COLO829 (cell line): Measurements from ENCODE around the gene CMSS1.

Experiments used
- DNase-seq: peaks from one replicate; pipeline ENCODE4 v3.0.0; 2012; ENCODE audit warnings: low spot score

CMSS1 gene

DNA sequence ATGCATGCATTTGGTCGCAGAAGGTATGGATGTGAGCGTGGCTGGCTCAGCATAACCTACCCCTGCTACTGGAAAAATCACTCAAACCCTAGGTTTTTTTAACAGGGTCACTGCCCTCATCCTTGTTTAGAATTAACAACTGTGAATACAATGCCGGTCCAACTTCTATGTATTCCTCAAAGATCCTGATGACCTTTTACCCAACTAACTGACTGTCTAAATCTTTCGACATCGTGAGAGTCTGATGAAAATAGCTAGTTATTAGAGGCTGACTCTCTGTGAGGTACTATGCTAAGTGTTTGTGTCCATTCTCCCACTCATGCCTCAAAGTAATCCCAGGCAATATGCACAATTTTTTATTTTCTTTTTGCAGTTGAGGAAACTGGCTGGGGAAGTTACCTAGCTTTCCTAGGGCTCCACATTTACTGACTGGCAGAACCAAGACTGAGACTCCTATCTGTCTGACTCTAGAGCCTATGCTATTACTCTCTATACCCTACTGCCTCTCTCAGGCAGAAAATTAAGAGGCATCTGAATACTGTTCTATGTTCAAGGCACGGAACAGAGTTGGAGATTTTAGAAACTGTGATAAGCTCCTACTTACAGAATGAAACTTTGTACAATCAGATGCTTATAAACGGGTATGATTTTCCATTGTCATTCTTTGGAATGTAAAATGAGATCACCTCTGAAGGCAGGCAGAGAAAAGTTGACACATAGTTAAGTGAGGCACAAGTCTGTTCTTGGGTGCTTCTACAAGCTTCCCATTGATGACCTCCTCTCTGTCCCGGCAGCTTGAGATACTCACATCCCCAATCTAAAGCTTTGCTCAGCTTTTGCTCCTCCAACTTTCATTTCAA lies 240.3 kb downstream of the CMSS1 start:
- no peak for DNase-seq

DNA sequence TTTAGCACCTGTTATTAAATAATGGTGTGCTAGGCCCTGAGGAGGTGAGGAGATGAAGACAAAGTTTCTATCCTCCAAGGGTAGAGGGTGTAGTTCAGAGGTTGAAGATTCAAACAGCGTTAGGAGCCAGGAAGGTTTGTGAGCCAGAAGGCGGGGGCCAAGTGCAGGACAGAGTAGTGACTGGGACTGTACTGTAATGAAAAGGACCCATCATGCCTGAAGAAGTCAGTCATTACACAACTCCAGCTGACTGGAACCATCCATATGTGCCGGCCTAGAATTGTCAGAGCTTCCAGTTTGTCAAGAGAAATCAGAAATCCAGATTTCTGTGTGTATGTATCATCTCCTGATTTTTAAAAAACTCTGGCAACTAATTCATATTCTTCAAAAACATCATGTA lies 241.8 kb downstream of the CMSS1 start:
- no peak for DNase-seq

DNA sequence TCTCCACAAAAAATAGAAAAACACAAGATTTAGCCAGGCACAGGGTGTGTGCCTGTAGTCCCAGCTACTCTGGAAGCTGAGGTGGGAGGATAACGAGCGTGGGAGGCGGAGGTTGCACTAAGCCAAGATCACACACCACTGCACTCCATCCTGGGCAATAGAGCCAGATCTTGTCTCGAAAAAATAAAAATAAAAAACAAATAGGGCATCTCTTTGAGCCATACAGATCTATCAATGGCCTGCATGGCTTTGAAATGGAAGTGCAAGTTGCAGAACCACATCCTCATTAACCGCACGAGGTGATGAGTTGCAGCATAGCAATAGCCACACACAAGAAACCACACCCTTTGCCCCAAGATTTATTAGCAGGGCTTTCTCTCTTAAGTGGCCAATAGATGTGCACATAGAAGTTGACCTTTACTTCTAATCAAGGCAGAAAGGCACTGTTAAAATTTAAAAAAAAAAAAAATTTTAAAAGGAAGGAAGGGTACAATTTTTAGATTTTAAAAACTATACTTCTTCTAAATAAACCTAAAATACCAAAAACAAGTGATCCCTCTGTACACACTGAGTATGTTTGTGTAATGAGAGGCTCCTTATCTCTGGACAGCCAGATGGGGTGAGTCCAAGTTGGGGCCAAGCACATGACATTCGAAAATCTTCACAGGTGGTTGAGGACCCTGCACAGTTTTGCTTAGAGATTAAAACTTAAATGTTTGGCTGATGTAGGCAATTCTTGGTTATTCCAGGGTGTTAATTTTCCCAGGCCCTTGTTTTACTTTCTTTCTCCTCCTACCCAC lies 243.2 kb downstream of the CMSS1 start:
- no peak for DNase-seq

DNA sequence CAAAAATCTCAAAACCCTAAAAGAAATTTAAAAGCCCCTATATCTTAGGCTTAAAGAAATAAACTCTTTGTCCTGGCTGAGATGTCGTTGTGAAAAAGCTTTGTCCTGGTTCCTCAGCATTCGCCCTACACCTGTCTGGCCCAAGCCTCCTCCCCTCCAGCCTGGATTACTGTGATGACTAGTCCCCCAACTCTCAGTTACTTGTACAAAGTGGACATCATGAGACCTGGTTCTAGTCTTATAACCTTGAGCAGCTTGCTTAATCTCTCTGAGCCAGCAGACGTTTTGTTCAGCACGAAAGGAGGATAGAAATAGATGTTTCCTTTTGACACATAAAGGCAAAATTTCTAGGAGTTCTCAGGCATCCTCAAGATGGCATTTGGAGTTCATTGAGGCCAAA lies 245.0 kb downstream of the CMSS1 start:
- DNase-seq, result no peak

DNA sequence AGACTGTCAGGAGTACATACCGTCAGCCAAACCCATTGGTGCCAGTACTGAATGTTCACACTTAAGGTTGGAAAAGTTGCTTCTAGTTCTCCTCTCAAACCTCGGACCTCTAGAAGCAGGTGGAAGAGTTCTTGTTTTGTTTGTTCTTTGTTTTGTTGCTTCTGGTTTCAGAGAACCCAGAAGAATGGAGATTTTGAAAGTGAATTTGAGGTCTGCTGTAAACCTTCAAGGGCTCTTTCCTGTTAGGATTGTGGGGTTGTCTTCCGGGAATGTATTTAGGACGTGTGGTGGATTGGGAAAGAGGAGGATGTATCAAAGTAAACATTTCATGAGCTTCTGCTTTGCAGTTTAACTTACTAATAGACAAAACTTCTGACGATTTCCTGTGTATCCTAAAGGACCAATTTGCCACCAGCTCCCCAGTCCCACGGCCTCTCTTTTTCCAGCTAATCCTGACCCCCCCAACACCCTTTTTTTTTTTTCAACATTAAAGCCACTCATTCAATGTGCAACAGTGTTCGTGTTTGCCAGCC lies 246.3 kb downstream of the CMSS1 start:
- no peak for DNase-seq

DNA sequence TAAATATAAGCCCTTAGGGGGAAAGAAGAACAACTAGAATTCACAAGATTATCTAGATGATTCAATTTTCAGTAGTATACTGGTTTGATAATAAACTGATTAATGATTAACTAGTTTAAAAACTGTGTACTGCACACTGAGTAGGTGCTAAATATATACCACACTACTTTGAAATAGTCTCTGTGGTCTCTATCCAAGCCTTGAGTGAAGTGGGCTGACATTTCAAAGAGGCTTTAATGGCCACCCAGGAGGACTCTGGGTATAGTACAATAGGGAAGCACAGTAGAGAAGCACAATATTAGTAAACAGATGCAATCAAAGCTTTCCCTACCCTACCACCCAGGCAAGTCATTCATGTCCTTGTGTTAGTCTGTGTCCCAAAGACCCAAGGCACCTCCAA lies 249.9 kb downstream of the CMSS1 start:
- DNase-seq, result no peak

DNA sequence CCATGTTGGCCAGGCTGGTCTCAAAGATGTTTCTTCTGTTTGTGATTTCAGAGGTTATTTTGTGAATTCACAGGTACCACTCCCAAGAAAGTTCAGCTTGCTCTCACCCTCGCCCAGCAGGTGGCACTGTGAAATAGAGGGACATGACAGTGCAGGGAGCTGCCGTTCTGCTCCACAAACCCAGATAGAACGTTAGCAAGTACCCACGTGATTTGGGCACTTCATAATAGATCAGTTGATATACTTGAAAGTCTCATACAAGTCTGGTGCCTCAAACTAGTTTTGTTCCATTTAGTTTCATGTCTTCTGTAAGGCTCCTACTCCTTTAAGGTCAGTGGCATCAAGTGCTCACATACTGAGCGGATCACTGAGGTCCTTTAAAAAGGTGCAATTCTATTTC lies 251.2 kb downstream of the CMSS1 start:
- peak; percentile 85 for DNase-seq

DNA sequence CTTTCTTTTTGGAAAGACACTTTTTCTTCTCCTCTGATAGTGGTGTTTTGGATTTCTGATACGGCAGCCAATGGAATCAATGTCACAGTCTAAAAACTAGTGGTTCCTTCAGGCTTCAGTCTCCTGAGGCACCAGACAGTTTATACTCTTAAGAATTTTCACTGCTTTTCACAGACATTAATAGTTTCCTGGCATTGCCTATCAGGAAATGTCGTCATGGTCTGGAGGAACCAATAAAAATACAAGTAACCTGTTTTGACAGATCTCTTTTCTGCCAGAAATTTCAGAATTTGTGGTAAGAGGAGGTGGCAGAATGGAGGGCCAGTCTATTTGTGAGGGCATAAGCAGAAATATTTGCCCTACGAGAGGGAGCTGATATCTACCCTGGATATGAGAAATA lies 251.8 kb downstream of the CMSS1 start:
- no peak for DNase-seq

DNA sequence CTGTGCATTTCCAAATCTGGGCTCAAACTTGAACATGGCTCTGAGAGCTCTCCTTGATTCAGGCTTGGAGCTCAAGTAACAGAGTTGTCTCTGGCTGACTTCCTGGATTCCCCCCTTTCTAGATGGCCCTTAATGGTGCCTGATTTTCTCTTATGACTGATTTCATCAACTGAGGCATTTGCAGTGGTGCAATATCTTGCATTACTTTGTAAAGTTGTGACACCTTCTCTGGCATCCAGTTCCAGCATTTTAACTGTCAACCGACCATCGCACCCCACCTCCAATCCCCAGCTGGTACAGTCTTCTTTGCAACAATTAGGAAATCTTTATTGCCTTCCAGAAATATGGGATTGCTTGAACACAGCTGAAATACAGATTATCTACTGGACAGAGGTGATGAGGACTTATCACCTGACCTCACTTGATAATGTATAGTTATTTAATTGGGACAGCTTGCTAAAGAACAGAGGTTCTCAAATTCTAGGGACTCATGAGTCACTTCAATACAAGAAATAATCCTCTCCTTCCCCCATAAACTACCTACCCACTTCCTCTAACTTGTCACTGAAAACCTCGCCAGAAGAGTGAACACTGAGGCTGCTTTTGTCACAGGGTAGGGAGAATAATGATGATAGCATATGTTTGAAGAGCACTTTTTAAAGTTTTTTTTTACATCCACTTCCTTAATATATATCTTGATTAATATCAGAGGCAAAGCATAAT lies 254.8 kb downstream of the CMSS1 start:
- DNase-seq, result no peak

DNA sequence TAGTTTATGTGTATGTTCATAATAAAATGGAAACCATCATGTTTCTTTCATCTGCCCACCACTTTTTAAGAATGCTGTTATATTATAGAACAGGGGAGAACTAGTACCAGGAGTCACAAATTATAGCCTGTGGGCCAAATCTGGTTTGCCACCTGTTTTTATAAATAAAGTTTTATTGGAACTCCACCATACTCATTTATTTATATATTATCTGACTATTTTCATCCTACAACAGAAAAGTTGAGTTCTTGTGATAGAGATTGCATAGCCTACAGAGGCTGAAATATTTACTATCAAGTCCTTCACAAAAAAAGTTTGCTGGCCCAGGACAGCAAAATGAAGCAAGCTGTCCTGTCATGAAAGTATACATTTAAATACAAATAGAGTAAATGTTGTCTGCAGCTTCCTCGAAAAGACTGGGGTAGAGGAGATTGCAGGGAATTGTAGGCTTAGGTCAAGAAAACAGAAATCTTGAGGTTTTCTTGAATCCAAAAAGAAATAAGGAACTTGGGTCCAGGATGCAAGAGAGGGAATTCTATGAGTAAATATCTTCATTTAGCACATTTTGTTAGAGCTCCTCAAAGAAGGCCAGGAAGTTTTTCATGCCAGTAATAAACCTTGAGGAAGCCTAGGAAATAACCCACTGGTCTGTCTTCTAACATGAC lies 255.5 kb downstream of the CMSS1 start:
- DNase-seq, result no peak

DNA sequence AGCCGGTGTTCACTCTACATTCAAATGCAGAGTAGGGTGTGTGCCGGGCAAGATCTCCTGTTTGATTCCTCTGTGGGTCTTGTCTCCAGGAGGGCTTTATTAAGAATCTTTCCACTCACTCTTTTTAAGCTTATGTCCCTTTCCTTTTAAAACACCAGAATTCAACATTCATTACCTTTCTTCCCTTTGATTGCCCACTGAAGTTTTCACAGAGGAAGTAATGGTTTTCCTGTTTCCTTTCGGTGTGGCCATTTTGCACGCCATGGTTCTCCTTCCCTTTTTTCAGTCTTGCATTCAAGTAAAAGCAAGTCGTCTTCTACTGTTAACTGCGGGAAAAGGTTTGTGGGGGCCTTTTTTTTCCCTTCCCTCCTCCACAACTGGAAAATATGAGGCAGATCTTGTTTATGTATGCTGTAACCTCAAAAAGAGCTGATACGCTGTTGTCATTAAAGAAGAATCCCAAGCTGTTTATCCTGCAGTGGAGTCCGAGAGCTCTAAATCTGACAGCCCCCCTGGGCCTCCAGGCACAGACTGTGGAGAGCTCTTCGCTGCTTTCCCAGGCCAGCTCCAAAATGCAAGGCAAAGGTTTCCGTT lies 256.1 kb downstream of the CMSS1 start:
- DNase-seq, result no peak

DNA sequence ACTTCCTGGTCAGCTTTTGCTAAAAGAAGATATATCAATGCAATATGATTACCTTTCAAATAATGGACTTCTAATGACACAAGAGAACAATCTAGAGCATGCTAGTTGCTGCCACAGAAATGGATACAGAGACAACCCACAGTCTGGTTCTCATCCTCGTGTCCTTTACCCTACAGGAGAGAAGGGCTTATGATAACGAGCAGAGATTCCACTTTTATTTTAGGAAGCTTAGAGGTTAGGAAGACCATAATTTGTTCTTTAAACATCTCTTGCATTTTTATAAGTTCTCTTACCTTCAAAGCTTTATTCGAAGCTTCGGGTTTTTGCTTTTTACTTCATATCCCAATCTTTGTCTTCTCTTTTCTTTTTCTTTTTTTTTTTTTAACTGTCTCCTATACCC lies 257.5 kb downstream of the CMSS1 start:
- no peak for DNase-seq

DNA sequence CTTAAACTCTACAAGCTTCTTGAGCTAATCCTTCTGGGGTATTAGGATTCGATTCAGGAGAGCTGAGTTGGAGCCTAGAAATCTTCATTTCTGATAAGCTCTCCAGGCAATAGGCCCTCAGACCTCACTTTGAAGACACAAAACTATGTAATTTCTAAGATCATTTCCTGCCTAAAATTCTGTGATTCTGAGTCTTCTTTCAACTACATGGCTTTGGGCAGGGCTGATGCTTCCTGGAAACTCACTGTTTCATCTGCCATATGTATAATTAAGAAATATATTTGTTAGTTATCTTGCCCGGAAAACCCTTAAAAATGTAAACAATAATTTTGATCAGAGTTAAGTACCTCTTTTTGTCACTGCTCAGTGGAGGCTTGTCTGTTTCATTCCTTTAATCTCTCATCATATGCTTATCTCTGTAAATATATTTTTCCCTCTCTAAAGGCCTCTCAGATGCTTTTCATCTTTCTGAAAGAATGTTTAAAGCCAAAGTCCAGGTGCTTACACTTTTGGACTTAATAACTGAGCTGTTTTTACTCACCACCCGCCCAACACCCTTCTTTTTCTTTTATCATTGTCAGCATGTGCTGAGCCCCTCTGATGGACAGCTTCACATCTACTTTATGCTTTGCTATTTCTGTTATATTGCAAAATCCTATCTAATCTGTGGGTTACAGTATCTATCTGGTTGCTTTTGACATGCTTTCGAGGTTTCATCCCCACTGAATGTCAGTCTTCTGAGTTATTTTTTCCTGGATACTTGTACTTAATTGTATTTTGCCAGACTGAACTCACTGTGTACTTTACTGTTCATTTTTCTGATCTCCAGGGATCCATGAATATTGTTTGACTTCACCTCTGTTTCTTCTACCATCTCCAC lies 258.4 kb downstream of the CMSS1 start:
- DNase-seq, result no peak

DNA sequence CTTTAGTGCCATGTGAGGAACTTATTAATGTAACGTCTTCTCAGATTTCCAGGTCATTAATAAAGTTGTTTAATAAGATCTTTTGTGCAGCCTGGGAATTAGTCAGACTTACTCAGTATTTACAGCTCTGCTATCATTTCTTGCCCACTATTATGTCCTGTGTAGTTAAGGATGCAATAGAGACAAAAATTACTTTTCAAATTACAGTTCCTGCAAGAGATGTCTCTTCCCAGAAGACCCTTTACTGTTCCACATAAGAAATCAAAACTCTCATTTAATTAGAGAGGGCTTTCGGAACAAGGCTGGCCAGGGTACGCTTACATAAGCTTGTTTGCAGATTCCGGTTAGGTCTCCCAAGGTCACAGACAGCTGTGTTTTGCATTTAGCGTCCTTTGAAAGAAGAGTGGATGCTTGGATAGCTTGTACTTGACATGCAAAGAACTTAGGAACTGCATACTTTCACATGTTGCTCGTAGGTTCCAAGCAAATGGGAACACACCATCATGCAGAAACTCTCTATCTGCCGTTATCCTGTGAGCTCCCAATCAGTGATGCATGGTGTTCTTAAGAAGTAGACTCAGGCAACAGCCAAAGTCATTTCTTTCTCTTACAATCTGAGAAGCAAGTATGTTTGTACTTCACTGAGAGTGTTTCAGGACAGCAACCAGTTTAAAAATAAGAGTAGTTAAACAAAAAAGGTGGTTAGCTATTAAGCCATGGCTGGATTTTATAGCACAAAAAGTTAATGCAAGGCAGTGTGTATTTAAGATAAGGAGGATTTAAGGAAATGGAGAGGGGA lies 259.3 kb downstream of the CMSS1 start:
- no peak for DNase-seq

DNA sequence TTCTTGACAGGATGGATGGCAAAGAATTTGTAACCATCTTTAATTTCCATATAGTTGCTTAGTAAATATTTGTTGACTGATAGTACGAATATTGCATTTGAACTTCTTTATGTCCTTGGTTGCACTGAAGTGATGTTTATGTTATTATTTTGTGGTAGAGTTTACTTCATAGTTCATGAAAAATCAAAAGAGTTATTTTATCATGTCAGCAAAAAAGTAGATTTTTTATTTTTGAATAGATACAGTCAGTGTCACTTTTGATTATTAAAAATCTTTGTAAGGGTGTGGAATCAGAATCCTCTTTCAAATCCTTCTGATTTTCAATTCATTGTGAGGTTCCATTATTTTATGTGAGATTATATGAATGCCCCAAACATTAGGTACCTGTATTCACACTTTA lies 261.7 kb downstream of the CMSS1 start:
- no peak for DNase-seq

DNA sequence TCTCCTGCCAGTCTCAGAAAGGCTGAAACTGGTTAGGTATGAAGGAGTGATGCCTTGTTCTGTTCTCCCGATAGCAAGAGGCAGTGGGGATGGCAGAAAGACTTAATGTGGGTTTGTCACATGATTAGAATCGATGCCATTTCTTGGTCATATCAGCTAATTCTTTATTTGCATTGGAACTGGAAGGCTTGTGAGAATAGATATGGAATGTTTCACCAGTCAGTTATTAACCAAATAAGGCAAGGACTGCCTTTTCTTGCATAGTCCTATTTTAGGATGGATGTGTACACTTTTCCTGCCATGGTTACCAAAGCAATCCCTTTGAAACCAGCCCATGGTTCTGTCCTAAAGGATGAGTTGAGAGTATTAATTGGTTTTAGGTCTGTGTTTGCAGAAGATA lies 262.9 kb downstream of the CMSS1 start:
- no peak for DNase-seq

DNA sequence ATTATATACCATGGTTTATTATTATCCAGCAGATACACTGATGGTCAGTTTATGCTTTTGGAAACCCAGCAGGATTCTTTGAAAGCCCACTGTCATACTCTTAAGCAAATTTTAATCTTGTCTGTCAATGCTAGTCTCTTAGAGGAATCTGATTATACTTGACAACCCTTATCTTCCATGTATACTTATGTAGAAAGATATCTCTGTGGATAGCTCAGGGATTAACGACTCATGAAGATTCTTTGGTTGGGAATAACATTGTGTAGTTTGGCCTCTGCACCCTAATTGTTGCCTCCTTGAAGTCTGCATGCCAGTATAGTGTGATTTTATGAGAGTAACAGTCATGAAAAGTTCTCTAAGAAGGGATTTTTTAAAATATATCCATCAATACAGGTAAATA lies 263.6 kb downstream of the CMSS1 start:
- no peak for DNase-seq

DNA sequence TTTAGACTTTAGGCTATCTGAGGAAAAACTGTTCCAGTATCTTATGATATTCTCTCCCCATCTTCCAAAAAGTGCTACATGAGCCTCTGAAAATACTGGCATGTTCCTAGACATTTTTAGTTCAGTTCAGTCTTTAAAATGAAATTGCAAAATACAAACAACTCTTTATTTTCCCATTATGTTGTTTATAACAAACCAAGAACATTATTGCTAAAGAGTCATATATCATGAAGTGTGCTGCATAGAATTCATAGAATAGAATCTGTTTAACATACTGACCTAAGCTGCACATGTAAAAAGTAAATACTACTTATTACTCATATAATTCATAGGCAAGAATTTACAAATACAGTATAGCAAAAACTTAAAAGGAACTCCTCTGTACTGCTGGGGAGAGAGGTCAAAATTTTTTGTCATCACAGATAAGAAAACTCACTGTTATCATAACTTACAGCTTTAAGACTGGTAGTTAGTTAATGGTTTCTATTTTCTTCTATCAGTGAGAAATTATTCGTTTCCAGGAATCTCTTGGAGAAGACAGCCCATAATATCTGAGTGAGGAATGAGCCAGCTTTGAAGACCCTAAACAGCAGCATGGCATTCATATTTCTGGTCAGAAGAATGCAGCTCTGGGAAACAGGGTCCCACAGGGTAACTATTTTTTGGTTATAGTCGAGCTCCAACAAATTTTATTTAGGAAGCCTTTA lies 264.5 kb downstream of the CMSS1 start:
- DNase-seq, result no peak

DNA sequence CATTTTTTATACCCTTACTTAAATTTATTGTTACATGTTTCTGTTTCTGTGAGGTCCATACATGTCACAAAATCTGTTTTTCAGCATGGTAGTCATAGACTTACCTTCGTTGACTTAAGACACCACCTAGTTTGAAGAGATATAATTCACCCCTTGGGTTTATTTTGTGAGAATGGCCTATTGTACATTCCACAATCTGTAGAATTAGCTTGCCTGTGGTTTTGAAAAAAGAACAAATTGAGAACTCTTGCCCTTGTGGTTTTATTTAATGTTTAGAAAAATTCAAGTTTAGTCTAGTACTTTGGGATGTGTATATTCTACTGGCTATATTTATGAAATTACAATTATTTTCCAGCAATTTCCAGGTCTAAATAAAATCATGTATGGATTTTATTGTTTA lies 265.1 kb downstream of the CMSS1 start:
- DNase-seq, result no peak
